Hematopoietic multipotent progenitor cell treated with erythropoietin and hydrocortisone succinate and interleukin-3 and kit ligand, for 8 days (in vitro differentiated cells): Measurements from ENCODE around the gene SCGB1A1.

ENCODE experiments used
- DNase-seq: peaks from one replicate; pipeline ENCODE4 v3.0.0-alpha.2; 2015

Gene SCGB1A1

GRCh38 chr11:62450543-62451240 lies 31.9 kb downstream of the SCGB1A1 start:
- DNase-seq, result no peak

GRCh38 chr11:62451241-62451621 lies 32.4 kb downstream of the SCGB1A1 start:
- DNase-seq, result no peak

GRCh38 chr11:62452261-62452660 lies 33.4 kb downstream of the SCGB1A1 start:
- DNase-seq, result no peak

GRCh38 chr11:62452839-62453468 lies 34.1 kb downstream of the SCGB1A1 start:
- no peak for DNase-seq

GRCh38 chr11:62456630-62457029 lies 37.8 kb downstream of the SCGB1A1 start:
- DNase-seq, result no peak

GRCh38 chr11:62457478-62457877 lies 38.6 kb downstream of the SCGB1A1 start:
- DNase-seq, result no peak

GRCh38 chr11:62458212-62459002 lies 39.6 kb downstream of the SCGB1A1 start:
- DNase-seq, result peak; percentile 67

GRCh38 chr11:62459080-62459479 lies 40.2 kb downstream of the SCGB1A1 start:
- no peak for DNase-seq

- peak; percentile 88 for DNase-seq
Measured at GRCh38 chr11:62461740-62462507, 43.1 kb downstream of the SCGB1A1 start.

- peak; percentile 48 for DNase-seq
Measured at GRCh38 chr11:62462508-62462892, 43.7 kb downstream of the SCGB1A1 start.

- peak; percentile 82 for DNase-seq
Measured at GRCh38 chr11:62463121-62463542, 44.3 kb downstream of the SCGB1A1 start.

- no peak for DNase-seq
Measured at GRCh38 chr11:62464655-62465054, 45.8 kb downstream of the SCGB1A1 start.

GRCh38 chr11:62466444-62466843 lies 47.6 kb downstream of the SCGB1A1 start:
- no peak for DNase-seq

- DNase-seq, result no peak
Measured at GRCh38 chr11:62468577-62468976, 49.7 kb downstream of the SCGB1A1 start.

- DNase-seq, result no peak
Measured at GRCh38 chr11:62471603-62472002, 52.8 kb downstream of the SCGB1A1 start.

- peak; percentile 56 for DNase-seq
Measured at GRCh38 chr11:62472063-62472884, 53.4 kb downstream of the SCGB1A1 start.
